Measurements from ENCODE around the gene FOXK2.
"Not testable (repeated sequence)": the region's sequence is repeated elsewhere in the genome, so short reads cannot be mapped to it uniquely, and the experiment has no call there.

FOXK2 gene

GRCh38 chr17:82536512-82537201 lies 17.1 kb downstream of the FOXK2 start:
- no peak for DNase-seq

GRCh38 chr17:82537228-82537627 lies 17.7 kb downstream of the FOXK2 start:
- DNase-seq, result not testable (repeated sequence)

- DNase-seq, result not testable (repeated sequence)
These were observed 19.5 kb downstream of the FOXK2 start for GRCh38 chr17:82539076-82539475.

GRCh38 chr17:82542439-82542838 lies 22.9 kb downstream of the FOXK2 start:
- no peak for DNase-seq

- no peak for DNase-seq
These were observed 25.0 kb downstream of the FOXK2 start for GRCh38 chr17:82544431-82545070.

GRCh38 chr17:82545071-82545462 lies 25.5 kb downstream of the FOXK2 start:
- no peak for DNase-seq

GRCh38 chr17:82547981-82548380 lies 28.4 kb downstream of the FOXK2 start:
- no peak for DNase-seq

GRCh38 chr17:82548681-82549303 lies 29.3 kb downstream of the FOXK2 start:
- no peak for DNase-seq

GRCh38 chr17:82551779-82552457 lies 32.4 kb downstream of the FOXK2 start:
- DNase-seq, result no peak

GRCh38 chr17:82552580-82552979 lies 33.0 kb downstream of the FOXK2 start:
- DNase-seq, result no peak

- DNase-seq, result no peak
These were observed 33.8 kb downstream of the FOXK2 start for GRCh38 chr17:82553210-82553930.

GRCh38 chr17:82557510-82557909 lies 38.0 kb downstream of the FOXK2 start:
- DNase-seq, result not testable (repeated sequence)

GRCh38 chr17:82559566-82560251 lies 40.2 kb downstream of the FOXK2 start:
- DNase-seq, result peak; percentile 78

GRCh38 chr17:82560252-82560642 lies 40.7 kb downstream of the FOXK2 start:
- no peak for DNase-seq

GRCh38 chr17:82560802-82561428 lies 41.4 kb downstream of the FOXK2 start:
- DNase-seq, result no peak

GRCh38 chr17:82561429-82562035 lies 42.0 kb downstream of the FOXK2 start:
- no peak for DNase-seq

- not testable (repeated sequence) for DNase-seq
These were observed 43.2 kb downstream of the FOXK2 start for GRCh38 chr17:82562718-82563220.

- no peak for DNase-seq
These were observed 43.8 kb downstream of the FOXK2 start for GRCh38 chr17:82563318-82563717.

GRCh38 chr17:82563745-82564144 lies 44.2 kb downstream of the FOXK2 start:
- not testable (repeated sequence) for DNase-seq

- no peak for DNase-seq
These were observed 44.7 kb downstream of the FOXK2 start for GRCh38 chr17:82564241-82564640.

GRCh38 chr17:82565551-82565950 lies 46.0 kb downstream of the FOXK2 start:
- DNase-seq, result no peak

All from NCI-H748 treated with DMSO at 0.1 percent for 48 hours (cell line).